Ectodermal cell (in vitro differentiated cells): ENCODE data around the gene SLF2. TPM values are rescaled to one million over a fixed set of nuclear protein-coding genes. Genes with fewer than 3 reads are reported as not detected.

Experiments
- H3K27ac ChIP-seq: 2 replicates; pipeline ENCODE4 v1.7.0; 2013; ENCODE audit warnings: mild to moderate bottlenecking, low read depth, low read length; ENCODE audit not compliant: insufficient read depth, poor library complexity, severe bottlenecking
- H3K27me3 ChIP-seq: 2 replicates; pipeline ENCODE4 v1.7.0; 2013; ENCODE audit warnings: mild to moderate bottlenecking, low read length; ENCODE audit not compliant: insufficient read depth, control insufficient read depth, poor library complexity, severe bottlenecking
- H3K36me3 ChIP-seq: one replicate; pipeline ENCODE4 v1.7.0; 2013; ENCODE audit warnings: low read length; ENCODE audit not compliant: control insufficient read depth, insufficient read depth
- H3K4me1 ChIP-seq: one replicate; pipeline ENCODE4 v1.7.0; 2013; ENCODE audit warnings: low read length; ENCODE audit not compliant: control insufficient read depth, insufficient read depth
- H3K4me3 ChIP-seq: 2 replicates; pipeline ENCODE4 v1.7.0; 2013; ENCODE audit warnings: low read depth, low read length, control low read depth; ENCODE audit not compliant: insufficient read depth
- H3K9me3 ChIP-seq: 2 replicates; pipeline ENCODE4 v1.7.0; 2013; ENCODE audit warnings: mild to moderate bottlenecking, low read length, moderate library complexity; ENCODE audit not compliant: control insufficient read depth
- WGBS, 2 experiments: methylation state at CpG; one replicate each; pipeline ENCODE4 v1.1.7; 2013; ENCODE audit warnings: missing lambda C conversion rate in 2 of 2; 5-methylcytosine and 5-hydroxymethylcytosine counted together
- polyA plus RNA-seq, 4 experiments: library from polyadenylated mRNA; stranded (reverse); fragments of 50-300 nt; gene quantifications; one replicate each; pipeline ENCODE4 v1.2.3, GENCODE V29; 2013

SLF2 gene, protein sequence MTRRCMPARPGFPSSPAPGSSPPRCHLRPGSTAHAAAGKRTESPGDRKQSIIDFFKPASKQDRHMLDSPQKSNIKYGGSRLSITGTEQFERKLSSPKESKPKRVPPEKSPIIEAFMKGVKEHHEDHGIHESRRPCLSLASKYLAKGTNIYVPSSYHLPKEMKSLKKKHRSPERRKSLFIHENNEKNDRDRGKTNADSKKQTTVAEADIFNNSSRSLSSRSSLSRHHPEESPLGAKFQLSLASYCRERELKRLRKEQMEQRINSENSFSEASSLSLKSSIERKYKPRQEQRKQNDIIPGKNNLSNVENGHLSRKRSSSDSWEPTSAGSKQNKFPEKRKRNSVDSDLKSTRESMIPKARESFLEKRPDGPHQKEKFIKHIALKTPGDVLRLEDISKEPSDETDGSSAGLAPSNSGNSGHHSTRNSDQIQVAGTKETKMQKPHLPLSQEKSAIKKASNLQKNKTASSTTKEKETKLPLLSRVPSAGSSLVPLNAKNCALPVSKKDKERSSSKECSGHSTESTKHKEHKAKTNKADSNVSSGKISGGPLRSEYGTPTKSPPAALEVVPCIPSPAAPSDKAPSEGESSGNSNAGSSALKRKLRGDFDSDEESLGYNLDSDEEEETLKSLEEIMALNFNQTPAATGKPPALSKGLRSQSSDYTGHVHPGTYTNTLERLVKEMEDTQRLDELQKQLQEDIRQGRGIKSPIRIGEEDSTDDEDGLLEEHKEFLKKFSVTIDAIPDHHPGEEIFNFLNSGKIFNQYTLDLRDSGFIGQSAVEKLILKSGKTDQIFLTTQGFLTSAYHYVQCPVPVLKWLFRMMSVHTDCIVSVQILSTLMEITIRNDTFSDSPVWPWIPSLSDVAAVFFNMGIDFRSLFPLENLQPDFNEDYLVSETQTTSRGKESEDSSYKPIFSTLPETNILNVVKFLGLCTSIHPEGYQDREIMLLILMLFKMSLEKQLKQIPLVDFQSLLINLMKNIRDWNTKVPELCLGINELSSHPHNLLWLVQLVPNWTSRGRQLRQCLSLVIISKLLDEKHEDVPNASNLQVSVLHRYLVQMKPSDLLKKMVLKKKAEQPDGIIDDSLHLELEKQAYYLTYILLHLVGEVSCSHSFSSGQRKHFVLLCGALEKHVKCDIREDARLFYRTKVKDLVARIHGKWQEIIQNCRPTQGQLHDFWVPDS
- polyA plus RNA-seq (2013, experiment 1 of 4), result 20.0 TPM
- 18.3 TPM for polyA plus RNA-seq (2013, experiment 2 of 4)
- polyA plus RNA-seq (2013, experiment 3 of 4), result 13.4 TPM
- 14.8 TPM for polyA plus RNA-seq (2013, experiment 4 of 4)

GRCh38 chr10:100912605-100913469 is at the start of gene SLF2:
SLF2 (plus strand) TSS chr10:100912963; CDS start chr10:100913111, 148 bp downstream.
- Histone ChIP-seq H3K9me3 (no peaks in the 10 kb centered on the region), H3K27me3 (no peaks in the 10 kb centered on the region), H3K36me3 (no peaks in the 10 kb centered on the region), H3K4me3 (peak within 1 kb of the TSS; percentile 92), H3K4me1 (peaks cover 21% of the 10 kb centered on the region), H3K27ac (peak within 1 kb of the TSS; percentile 51)
- WGBS, 2 experiments, result 0% methylated on average over 71 of the region's 71 CpGs

DNA sequence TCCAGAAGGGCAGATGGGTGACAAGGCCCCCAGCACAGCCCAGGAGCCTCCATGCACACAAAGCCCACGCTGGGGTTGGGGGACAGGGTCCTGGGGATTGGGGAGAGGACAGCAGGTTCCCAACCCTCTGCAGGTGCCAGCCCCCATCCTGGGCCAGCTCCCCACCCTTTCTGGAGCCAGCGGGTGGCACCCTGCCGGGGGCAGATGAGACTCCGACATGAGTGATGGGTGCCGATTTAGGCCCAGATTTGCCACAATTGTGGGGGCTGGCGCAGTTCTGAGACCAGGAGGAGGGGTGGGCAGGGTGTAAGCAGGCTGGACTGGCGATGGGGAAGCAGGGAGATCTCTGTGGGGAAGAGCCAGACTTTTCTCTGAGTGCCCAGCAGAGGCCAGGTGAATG is 49.3 kb upstream of the SLF2 start:
- Histone ChIP-seq H3K36me3 (no peaks in the 10 kb centered on the region), H3K9me3 (no peaks in the 10 kb centered on the region), H3K27me3 (peaks cover 81% of the 10 kb centered on the region), H3K27ac (no peak overlapping the region), H3K4me1 (peaks cover 16% of the 10 kb centered on the region), H3K4me3 (no peak overlapping the region)
- WGBS, 2 experiments, result 89 to 91% methylated on average over 7 of the region's 7 CpGs

GRCh38 chr10:100864036-100864885 is 48.5 kb upstream of the SLF2 start:
- Histone ChIP-seq H3K36me3 (no peaks in the 10 kb centered on the region), H3K4me1 (peaks cover 25% of the 10 kb centered on the region), H3K4me3 (no peak overlapping the region), H3K27me3 (peaks cover 80% of the 10 kb centered on the region), H3K9me3 (no peaks in the 10 kb centered on the region), H3K27ac (no peak overlapping the region)
- WGBS, 2 experiments, result 92 to 93% methylated on average over 23 to 24 of the region's 24 CpGs

- Histone ChIP-seq H3K9me3 (no peaks in the 10 kb centered on the region), H3K27ac (no peak overlapping the region), H3K4me1 (peaks cover 25% of the 10 kb centered on the region), H3K36me3 (no peaks in the 10 kb centered on the region), H3K4me3 (no peak overlapping the region), H3K27me3 (peaks cover 77% of the 10 kb centered on the region)
- WGBS, 2 experiments, result 94 to 95% methylated on average over 4 of the region's 4 CpGs
These were observed 47.8 kb upstream of the SLF2 start for GRCh38 chr10:100864978-100865377.

DNA sequence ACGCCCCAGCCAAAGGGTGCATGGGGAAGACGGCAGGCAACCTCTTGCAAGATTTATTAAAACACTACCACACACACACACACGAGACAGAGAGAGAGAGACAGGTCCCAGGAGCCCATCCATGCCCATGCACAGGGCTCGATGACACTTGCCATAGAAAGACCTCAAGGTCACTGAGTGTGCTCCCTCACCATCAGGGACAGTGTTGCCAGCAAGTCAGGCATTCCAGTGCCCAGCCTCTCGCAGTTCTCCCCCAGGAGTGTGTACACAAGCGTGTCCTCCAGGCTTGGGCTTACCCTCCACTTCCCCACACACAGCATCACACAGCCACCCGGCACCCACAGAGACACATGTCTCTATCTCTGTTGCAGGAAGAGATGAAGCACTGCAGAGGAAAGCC is 46.8 kb upstream of the SLF2 start:
- 78% methylated on average over 7 of the region's 7 CpGs for WGBS, 2 experiments

DNA sequence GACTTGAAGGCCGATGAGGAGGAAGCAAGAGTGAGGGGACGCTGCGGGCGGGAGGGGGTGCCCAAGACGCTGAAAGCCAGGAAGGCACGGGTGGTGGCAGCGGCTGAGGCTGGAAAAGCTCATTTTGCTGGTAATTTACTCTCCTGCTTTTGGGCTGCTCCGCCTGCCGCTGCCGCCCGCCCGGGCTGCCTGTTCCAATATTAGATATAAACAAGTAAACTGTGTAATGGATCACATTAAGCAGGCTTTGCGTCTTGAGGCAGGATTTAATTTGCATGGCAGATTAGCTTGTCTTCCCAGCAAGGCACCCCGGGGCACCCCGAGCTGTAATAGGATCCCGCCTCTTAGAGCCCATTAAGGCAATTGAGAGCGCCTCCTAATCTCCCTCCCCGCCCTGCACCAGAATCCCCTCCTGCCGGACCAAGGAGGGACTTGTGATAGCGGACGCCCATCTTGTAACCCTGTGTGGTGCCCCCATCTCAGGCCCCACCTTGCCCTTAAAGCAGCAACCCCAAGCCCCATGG is 46.1 kb upstream of the SLF2 start:
- Histone ChIP-seq H3K9me3 (no peaks in the 10 kb centered on the region), H3K4me1 (peaks cover 32% of the 10 kb centered on the region), H3K36me3 (no peaks in the 10 kb centered on the region), H3K27ac (no peak overlapping the region), H3K4me3 (no peak overlapping the region), H3K27me3 (peaks cover 70% of the 10 kb centered on the region)
- 4 to 5% methylated on average over 21 of the region's 21 CpGs for WGBS, 2 experiments

More for the DNA sequence above, 46.8 kb upstream of the SLF2 start:
- Histone ChIP-seq H3K27ac (no peak overlapping the region), H3K27me3 (peaks cover 70% of the 10 kb centered on the region), H3K9me3 (no peaks in the 10 kb centered on the region), H3K36me3 (no peaks in the 10 kb centered on the region), H3K4me3 (no peak overlapping the region), H3K4me1 (peaks cover 27% of the 10 kb centered on the region)

GRCh38 chr10:100867261-100867963 is 45.4 kb upstream of the SLF2 start:
- Histone ChIP-seq H3K27me3 (peaks cover 62% of the 10 kb centered on the region), H3K9me3 (no peaks in the 10 kb centered on the region), H3K36me3 (no peaks in the 10 kb centered on the region), H3K4me1 (peaks cover 32% of the 10 kb centered on the region), H3K27ac (no peak overlapping the region), H3K4me3 (no peak overlapping the region)
- WGBS, 2 experiments, result 91% methylated on average over 8 of the region's 8 CpGs

GRCh38 chr10:100868382-100868781 is 44.4 kb upstream of the SLF2 start:
- Histone ChIP-seq H3K4me1 (peaks cover 42% of the 10 kb centered on the region), H3K4me3 (no peak overlapping the region), H3K27ac (no peak overlapping the region), H3K27me3 (peaks cover 67% of the 10 kb centered on the region), H3K9me3 (no peaks in the 10 kb centered on the region), H3K36me3 (no peaks in the 10 kb centered on the region)
- 26 to 32% methylated on average over 3 of the region's 3 CpGs for WGBS, 2 experiments
